ENCODE data around the gene S100A1. TPM values are rescaled to one million over a fixed set of nuclear protein-coding genes. Genes with fewer than 3 reads are reported as not detected.

The S100A1 gene
- polyA plus RNA-seq, 4 donors: 1.5 to 23.5 (median 18.9) TPM

GRCh38 chr1:153609585-153609907 lies 18.7 kb upstream of the S100A1 start:
- DNase-seq (ENCODE audit: low read depth in 4 of 4, low spot score in 3 of 4): no peak

GRCh38 chr1:153610334-153610733 lies 17.9 kb upstream of the S100A1 start:
- DNase-seq (ENCODE audit: low read depth in 4 of 4, low spot score in 3 of 4): no peak

GRCh38 chr1:153610811-153611301 lies 17.4 kb upstream of the S100A1 start:
- no peak for DNase-seq (ENCODE audit: low read depth in 4 of 4, low spot score in 3 of 4)

- DNase-seq (ENCODE audit: low read depth in 4 of 4, low spot score in 3 of 4): no peak
Observed at GRCh38 chr1:153611356-153611755, 16.9 kb upstream of the S100A1 start.

- no peak for DNase-seq (ENCODE audit: low read depth in 4 of 4, low spot score in 3 of 4)
Observed at GRCh38 chr1:153612111-153612754, 16.0 kb upstream of the S100A1 start.

- DNase-seq (ENCODE audit: low read depth in 4 of 4, low spot score in 3 of 4): no peak
Observed at GRCh38 chr1:153612755-153613331, 15.4 kb upstream of the S100A1 start, which contains the start of gene S100A16. S100A16 (minus strand) TSS chr1:153613137; CDS start chr1:153608151, 4,986 bp downstream.

- DNase-seq (ENCODE audit: low read depth in 4 of 4, low spot score in 3 of 4): no peak
Observed at GRCh38 chr1:153613406-153613805, 14.8 kb upstream of the S100A1 start.

- no peak for DNase-seq (ENCODE audit: low read depth in 4 of 4, low spot score in 3 of 4)
Observed at GRCh38 chr1:153614189-153614900, 13.9 kb upstream of the S100A1 start.

GRCh38 chr1:153614906-153615305 lies 13.3 kb upstream of the S100A1 start:
- DNase-seq (ENCODE audit: low read depth in 4 of 4, low spot score in 3 of 4): no peak

GRCh38 chr1:153615406-153615805 lies 12.8 kb upstream of the S100A1 start:
- no peak for DNase-seq (ENCODE audit: low read depth in 4 of 4, low spot score in 3 of 4)

GRCh38 chr1:153616144-153616916 lies 11.9 kb upstream of the S100A1 start, which contains the start of gene S100A14:
S100A14 (minus strand) TSS chr1:153616325; CDS start chr1:153615858, 467 bp downstream.
- no peak for DNase-seq (ENCODE audit: low read depth in 4 of 4, low spot score in 3 of 4)

- DNase-seq (ENCODE audit: low read depth in 4 of 4, low spot score in 3 of 4): no peak
Observed at GRCh38 chr1:153616917-153617311, 11.3 kb upstream of the S100A1 start.

GRCh38 chr1:153617663-153618062 lies 10.6 kb upstream of the S100A1 start:
- no peak for DNase-seq (ENCODE audit: low read depth in 4 of 4, low spot score in 3 of 4)

GRCh38 chr1:153619171-153619570 lies 9.1 kb upstream of the S100A1 start:
- DNase-seq (ENCODE audit: low read depth in 4 of 4, low spot score in 3 of 4): no peak

- DNase-seq (ENCODE audit: low read depth in 4 of 4, low spot score in 3 of 4): no peak
Observed at GRCh38 chr1:153623101-153623500, 5.1 kb upstream of the S100A1 start.

- no peak for DNase-seq (ENCODE audit: low read depth in 4 of 4, low spot score in 3 of 4)
Observed at GRCh38 chr1:153624965-153625611, 3.1 kb upstream of the S100A1 start.

GRCh38 chr1:153626477-153626903 lies 1.7 kb upstream of the S100A1 start:
- DNase-seq (ENCODE audit: low read depth in 4 of 4, low spot score in 3 of 4): no peak

GRCh38 chr1:153626904-153627714 lies 1.1 kb upstream of the S100A1 start, which contains the start of gene S100A13:
S100A13 (minus strand) TSS chr1:153627505; CDS start chr1:153626472, 1,033 bp downstream.
- DNase-seq (ENCODE audit: low read depth in 4 of 4, low spot score in 3 of 4): peak; percentile 70 to 83 (median 76)

GRCh38 chr1:153628638-153629342 lies 556 bp downstream of the S100A1 start:
- DNase-seq (ENCODE audit: low read depth in 4 of 4, low spot score in 3 of 4): no peak

Data from left renal pelvis (tissue), 4 donors.